HG02642 (cell line): ENCODE measurements around the gene ZNF384.

Experiments used
- ATAC-seq: cut with Tn5 transposase; IDR thresholded peaks from one replicate; pipeline ENCODE4 v1.9.1; 2021; ENCODE audit warnings: mild to moderate bottlenecking; ENCODE audit not compliant: unreplicated experiment, poor library complexity

Gene ZNF384

DNA sequence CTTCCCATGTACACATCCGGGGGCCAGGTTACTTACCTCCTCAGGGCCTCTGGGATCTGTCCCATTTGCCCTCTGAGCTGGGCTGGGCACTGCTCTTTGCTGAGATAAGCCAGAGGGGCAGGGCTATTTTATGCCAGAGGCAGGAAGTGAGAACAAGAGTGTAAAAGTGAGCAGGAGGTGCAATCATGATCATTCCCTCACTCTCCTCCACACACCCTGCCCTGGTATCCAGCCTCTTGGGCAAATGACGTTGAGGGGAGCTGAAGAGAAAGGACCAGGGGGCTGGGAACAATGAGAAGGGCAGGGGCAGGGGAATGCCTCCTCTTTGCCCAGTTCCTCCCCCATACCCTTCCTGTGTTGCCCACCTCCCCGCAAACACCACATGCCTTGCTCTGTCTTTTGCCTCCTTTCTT, 57.6 kb downstream of the ZNF384 start:
- no peak for ATAC-seq

GRCh38 chr12:6630736-6631135, 58.4 kb downstream of the ZNF384 start:
- ATAC-seq: no peak

DNA sequence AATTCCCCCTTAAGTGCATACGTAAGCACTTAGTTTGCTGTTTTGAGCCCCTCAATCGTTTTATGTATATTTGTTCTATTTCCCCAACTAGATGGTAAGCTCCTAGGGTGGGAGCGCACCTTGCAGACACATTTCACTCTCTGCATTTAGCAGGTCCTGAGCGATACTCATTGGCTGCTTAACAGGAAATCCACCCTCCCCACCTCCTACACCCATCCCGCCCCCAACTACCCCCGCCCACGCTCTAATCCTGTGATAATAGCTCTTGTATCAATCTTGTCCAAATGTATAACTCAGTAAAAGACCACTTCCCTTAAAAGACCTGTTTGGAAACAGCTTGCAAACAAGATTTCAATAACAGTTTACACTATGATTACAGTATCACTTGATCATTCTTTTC, 61.6 kb downstream of the ZNF384 start:
- no peak for ATAC-seq

- no peak for ATAC-seq
Measured at GRCh38 chr12:6626654-6627283, 62.4 kb downstream of the ZNF384 start.

DNA sequence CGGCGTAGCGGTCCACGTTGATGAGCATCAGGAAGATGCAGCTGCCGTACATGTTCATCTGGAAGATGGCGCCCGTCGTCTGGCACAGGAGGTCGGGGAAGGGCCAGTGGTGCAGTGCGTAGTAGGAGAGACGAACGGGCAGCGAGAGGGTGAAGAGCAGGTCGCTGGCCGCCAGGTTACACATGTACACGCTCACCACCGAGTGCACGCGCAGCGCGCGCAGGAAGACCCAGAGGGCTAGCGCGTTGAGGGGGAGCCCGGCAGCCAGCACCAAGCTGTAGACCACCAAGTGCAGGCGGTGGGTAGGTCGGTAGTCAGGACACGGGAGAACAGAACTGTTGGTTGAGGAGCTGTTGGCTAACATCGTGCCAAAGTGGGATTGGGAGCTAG, 68.3 kb downstream of the ZNF384 start:
- ATAC-seq: no peak

- no peak for ATAC-seq
Measured at GRCh38 chr12:6620137-6620884, 68.9 kb downstream of the ZNF384 start.

DNA sequence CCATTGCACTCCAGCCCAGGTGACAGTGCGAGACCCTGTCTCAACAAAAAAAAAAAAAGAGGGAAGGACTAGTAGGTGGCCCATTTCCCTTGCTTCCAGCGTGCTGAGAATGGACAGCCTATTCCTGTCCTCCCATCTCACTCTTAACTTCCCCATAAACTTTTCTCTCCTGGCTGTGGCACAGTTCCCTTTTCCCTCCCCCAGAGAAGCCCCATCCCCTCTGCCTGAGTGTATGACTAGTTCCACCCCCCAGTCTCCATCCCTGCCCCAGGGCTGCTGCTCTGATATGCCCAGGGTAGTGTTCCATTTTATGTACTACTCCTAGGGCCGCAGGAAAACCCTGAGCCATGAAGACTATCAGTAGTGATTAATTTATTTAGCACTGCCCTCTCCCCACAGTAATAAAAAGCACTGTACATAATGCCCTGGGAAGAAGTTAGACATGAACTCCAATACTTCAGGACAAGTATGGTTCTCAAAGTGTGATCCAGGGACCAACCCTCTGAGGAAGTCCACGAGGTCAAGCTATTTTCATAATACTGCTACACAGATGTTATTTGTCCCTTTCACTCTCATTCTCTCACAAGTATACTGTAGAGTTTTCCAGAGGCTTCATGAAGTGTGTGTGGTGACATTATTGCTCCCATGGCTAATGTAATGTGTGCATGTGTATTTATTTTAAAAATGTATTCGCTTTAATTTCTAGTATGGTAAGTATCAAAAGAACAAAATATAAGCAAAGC, 70.5 kb downstream of the ZNF384 start:
- ATAC-seq: no peak
